Loucy (cell line): ENCODE results near the gene MYH10.

Experiments
- H2AFZ ChIP-seq: fragments of 200-600 bp; sonication (generic); 2 replicates; pipeline ENCODE4 v1.6.0; 2016; ENCODE audit warnings: antibody characterized with exemption, mild to moderate bottlenecking, low read length, moderate library complexity
- H3F3A ChIP-seq: fragments of 200-600 bp; 2 replicates; pipeline ENCODE4 v1.6.0; 2016; ENCODE audit warnings: antibody characterized with exemption, low read depth, mild to moderate bottlenecking
- H3K27me3 ChIP-seq: fragments of 200-600 bp; sonication (generic); 2 replicates; pipeline ENCODE4 v1.6.1; 2014; ENCODE audit warnings: low read length, mild to moderate bottlenecking; ENCODE audit not compliant: insufficient read depth, poor library complexity, severe bottlenecking
- H3K36me3 ChIP-seq: fragments of 200-600 bp; sonication (generic); 2 replicates; pipeline ENCODE4 v1.6.1; 2016; ENCODE audit warnings: low read length; ENCODE audit not compliant: insufficient read depth
- H3K4me1 ChIP-seq: fragments of 200-600 bp; sonication (generic); 2 replicates; pipeline ENCODE4 v1.5.1; 2014; ENCODE audit warnings: low read length, mild to moderate bottlenecking; ENCODE audit not compliant: insufficient read depth, poor library complexity, severe bottlenecking
- H3K4me2 ChIP-seq: fragments of 200-600 bp; sonication (generic); 2 replicates; pipeline ENCODE4 v1.6.0; 2014; ENCODE audit warnings: antibody characterized with exemption, low read length, low read depth, mild to moderate bottlenecking; ENCODE audit not compliant: poor library complexity, severe bottlenecking
- H3K4me3 ChIP-seq: fragments of 200-600 bp; sonication (generic); 2 replicates; pipeline ENCODE4 v1.5.1; 2014; ENCODE audit warnings: low read length, mild to moderate bottlenecking, mixed read lengths; ENCODE audit not compliant: poor library complexity, severe bottlenecking
- H3K79me2 ChIP-seq: fragments of 200-600 bp; sonication (generic); 2 replicates; pipeline ENCODE4 v1.6.1; 2014; ENCODE audit warnings: low read length; ENCODE audit not compliant: insufficient read depth
- H3K9ac ChIP-seq: fragments of 200-600 bp; sonication (generic); 2 replicates; pipeline ENCODE4 v1.6.0; 2014; ENCODE audit warnings: mild to moderate bottlenecking, low read depth, low read length, moderate library complexity; ENCODE audit not compliant: poor library complexity, severe bottlenecking
- H3K9me2 ChIP-seq: fragments of 200-600 bp; sonication (generic); replicated peaks from 2 replicates; pipeline ENCODE4 v1.6.1; 2016; ENCODE audit warnings: low read depth, low read length, mixed read lengths
- H3K9me3 ChIP-seq: fragments of 200-600 bp; sonication (generic); 2 replicates; pipeline ENCODE4 v1.6.1; 2014; ENCODE audit warnings: mild to moderate bottlenecking, antibody characterized with exemption, low read length, low read depth; ENCODE audit not compliant: insufficient read depth
- H4K20me1 ChIP-seq: fragments of 200-600 bp; sonication (generic); 2 replicates; pipeline ENCODE4 v1.6.0; 2014; ENCODE audit warnings: antibody characterized with exemption, low read length, mild to moderate bottlenecking; ENCODE audit not compliant: insufficient read depth, poor library complexity, severe bottlenecking
- EZH2phosphoT487 ChIP-seq: fragments of 200-600 bp; IDR thresholded peaks from 2 replicates; pipeline ENCODE4 v1.6.1; 2018; ENCODE audit warnings: antibody characterized with exemption, mild to moderate bottlenecking, moderate library complexity, borderline replicate concordance
- TF ChIP-seq, protein P1 (sequence below): fragments of 200-600 bp; sonication (generic); conservative IDR thresholded peaks from 2 replicates; pipeline ENCODE4 v1.5.1; 2014; ENCODE audit warnings: mild to moderate bottlenecking, antibody characterized with exemption, low read length

Gene MYH10

DNA sequence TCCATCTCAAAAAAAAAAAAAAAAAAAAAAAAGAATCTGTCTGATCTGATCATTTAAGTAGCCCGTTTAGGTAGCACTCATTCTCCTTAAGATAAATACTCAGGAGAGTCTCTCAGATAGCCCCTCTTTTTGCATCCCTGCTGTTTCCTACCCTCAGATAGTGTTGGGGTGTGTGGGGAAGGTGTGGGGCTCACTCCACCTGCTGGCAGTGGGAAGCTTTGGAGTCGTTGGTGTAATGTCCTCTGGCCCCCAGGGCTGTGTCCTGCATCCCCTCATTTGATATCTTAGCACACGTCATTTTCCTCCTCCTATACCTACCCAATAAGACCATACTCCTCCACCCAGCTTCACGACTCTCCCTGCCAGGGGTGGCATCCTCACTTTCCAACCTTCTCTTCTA is 20.5 kb upstream of the MYH10 start:
- no peaks in the 10 kb centered on the region for H3K27me3 ChIP-seq
- H3K9me3 ChIP-seq = no peaks in the 10 kb centered on the region
- H3K4me1 ChIP-seq = no peaks in the 10 kb centered on the region
- no peak overlapping the region for H3K4me3 ChIP-seq
- no peak overlapping the region for H3K4me2 ChIP-seq
- no peak overlapping the region for H2AFZ ChIP-seq
- H3K79me2 ChIP-seq = no peaks in the 10 kb centered on the region
- TF ChIP-seq, protein P1, sequence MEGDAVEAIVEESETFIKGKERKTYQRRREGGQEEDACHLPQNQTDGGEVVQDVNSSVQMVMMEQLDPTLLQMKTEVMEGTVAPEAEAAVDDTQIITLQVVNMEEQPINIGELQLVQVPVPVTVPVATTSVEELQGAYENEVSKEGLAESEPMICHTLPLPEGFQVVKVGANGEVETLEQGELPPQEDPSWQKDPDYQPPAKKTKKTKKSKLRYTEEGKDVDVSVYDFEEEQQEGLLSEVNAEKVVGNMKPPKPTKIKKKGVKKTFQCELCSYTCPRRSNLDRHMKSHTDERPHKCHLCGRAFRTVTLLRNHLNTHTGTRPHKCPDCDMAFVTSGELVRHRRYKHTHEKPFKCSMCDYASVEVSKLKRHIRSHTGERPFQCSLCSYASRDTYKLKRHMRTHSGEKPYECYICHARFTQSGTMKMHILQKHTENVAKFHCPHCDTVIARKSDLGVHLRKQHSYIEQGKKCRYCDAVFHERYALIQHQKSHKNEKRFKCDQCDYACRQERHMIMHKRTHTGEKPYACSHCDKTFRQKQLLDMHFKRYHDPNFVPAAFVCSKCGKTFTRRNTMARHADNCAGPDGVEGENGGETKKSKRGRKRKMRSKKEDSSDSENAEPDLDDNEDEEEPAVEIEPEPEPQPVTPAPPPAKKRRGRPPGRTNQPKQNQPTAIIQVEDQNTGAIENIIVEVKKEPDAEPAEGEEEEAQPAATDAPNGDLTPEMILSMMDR = peak; percentile 32
- TF ChIP-seq EZH2phosphoT487 = no peak
- no peak overlapping the region for H3K9ac ChIP-seq
- H3K36me3 ChIP-seq = no peaks in the 10 kb centered on the region
- no peaks in the 10 kb centered on the region for H3F3A ChIP-seq
- H4K20me1 ChIP-seq = no peaks in the 10 kb centered on the region
- no peaks in the 10 kb centered on the region for H3K9me2 ChIP-seq

DNA sequence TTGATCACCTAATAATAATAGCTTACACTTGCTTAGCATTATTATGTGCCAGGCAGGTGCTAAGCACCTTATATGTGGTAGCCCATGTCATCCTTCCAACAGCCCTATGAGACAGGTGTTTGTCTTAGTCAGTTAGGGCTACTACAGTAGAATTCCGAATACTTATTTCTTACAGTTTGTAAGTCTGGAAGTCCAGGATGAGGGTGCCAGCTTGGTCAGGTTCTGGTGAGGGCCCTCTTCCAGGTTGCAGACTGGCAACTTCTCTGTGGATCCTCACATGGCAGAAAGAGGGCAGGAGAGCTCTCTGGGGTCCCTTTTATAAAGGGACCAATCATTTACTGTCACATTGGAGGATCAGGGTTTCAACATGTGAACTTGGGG is 19.6 kb upstream of the MYH10 start:
- no peaks in the 10 kb centered on the region for H3K9me3 ChIP-seq
- no peak overlapping the region for H3K4me3 ChIP-seq
- H4K20me1 ChIP-seq = no peaks in the 10 kb centered on the region
- no peaks in the 10 kb centered on the region for H3K36me3 ChIP-seq
- H3K79me2 ChIP-seq = no peaks in the 10 kb centered on the region
- H3K4me1 ChIP-seq = no peaks in the 10 kb centered on the region
- no peaks in the 10 kb centered on the region for H3F3A ChIP-seq
- H3K27me3 ChIP-seq = no peaks in the 10 kb centered on the region
- no peak overlapping the region for H2AFZ ChIP-seq
- H3K9ac ChIP-seq = no peak overlapping the region
- no peak overlapping the region for H3K4me2 ChIP-seq
- TF ChIP-seq EZH2phosphoT487 = no peak
- TF ChIP-seq, protein P1 = no peak
- H3K9me2 ChIP-seq = no peaks in the 10 kb centered on the region

DNA sequence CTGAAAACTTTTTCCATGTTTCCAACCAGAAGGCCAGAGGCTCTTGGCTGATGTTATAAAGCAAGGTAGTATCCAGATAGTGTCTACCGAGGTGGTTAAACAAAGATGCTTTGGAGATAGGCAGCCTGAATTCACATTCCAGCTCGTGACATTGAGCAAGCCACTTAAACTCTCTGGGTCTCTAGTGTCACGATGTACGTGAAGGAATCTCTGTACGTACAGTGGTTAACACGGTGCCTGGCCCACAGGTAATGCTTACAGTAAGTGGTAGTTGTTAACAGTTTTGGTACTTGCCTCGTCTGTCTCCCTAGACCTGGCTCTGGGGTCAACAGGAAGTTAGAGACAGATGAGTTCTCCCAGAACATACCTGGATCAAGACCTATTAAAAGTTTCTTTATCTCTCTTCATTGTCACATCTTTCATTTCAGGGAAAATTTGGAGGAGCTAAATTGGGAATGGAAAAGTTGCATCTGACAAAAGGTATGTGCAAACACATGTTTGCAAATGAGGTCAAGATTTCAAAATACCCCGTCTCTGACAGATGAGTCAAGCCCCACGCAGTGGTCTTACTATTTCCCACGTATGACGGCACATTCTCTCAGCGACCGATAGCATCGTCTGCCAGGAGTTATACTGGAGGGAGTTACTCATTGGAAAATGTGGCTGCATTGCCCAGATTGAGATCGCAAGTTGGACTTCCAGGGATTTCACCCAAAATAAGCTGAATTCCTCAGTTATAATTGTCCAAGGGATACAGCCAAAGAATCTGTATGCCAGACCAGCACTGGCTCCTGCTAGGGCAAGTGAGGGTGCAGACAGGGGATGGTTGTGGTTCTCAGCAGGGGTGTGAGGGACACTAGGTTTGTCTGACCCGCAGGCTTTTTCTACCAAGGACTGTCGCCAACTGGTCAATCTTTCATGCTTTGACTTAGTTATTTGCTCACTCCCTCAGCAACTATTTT is 18.9 kb upstream of the MYH10 start:
- Histone ChIP-seq H3K4me3 (no peak overlapping the region), H3K36me3 (no peaks in the 10 kb centered on the region), H3K4me2 (no peak overlapping the region), H3K9me2 (no peaks in the 10 kb centered on the region), H3K4me1 (no peaks in the 10 kb centered on the region), H3K9ac (no peak overlapping the region), H2AFZ (no peak overlapping the region), H3K79me2 (no peaks in the 10 kb centered on the region), H3K27me3 (no peaks in the 10 kb centered on the region), H4K20me1 (no peaks in the 10 kb centered on the region), H3K9me3 (no peaks in the 10 kb centered on the region), H3F3A (no peaks in the 10 kb centered on the region)
- TF ChIP-seq, protein P1 = no peak
- TF ChIP-seq EZH2phosphoT487 = no peak
